Thyroid gland (tissue), 4 donors: ENCODE results near the gene MAP2K5.

Source experiments
- CTCF ChIP-seq, 6 experiments: fragments of 200-600 bp in 3 of 6; fragments of 450-650 bp in 3 of 6; sonication (generic) in 3 of 6; IDR thresholded peaks; one replicate each; pipeline ENCODE4 v1.5.1; 2016 to 2019; ENCODE audit warnings: antibody characterized with exemption in 6 of 6, mild to moderate bottlenecking in 2 of 6, inconsistent platforms in 1 of 6, moderate library complexity in 1 of 6
- POLR2A ChIP-seq, 2 donors: fragments of 450-650 bp; IDR thresholded peaks; one replicate each; pipeline ENCODE4 v1.6.1; 2017; ENCODE audit warnings: antibody characterized with exemption in 2 of 2, mild to moderate bottlenecking in 2 of 2, moderate library complexity in 1 of 2

GRCh38 chr15:67564968-67565345 is 22.5 kb downstream of the MAP2K5 start:
- no peak for TF ChIP-seq CTCF (IDR thresholded peaks at IDR 0.05)
- TF ChIP-seq POLR2A (IDR thresholded peaks at IDR 0.05), result no peak
